Measurements from ENCODE around the gene ARHGAP10. TPM values are rescaled to one million over a fixed set of nuclear protein-coding genes. Genes with fewer than 3 reads are reported as not detected.
"Not testable (repeated sequence)": the region's sequence is repeated elsewhere in the genome, so short reads cannot be mapped to it uniquely, and the experiment has no call there.

ARHGAP10 gene
- total and polyA plus RNA-seq, 12 donors, result 33.9 to 71.1 (median 60.7) TPM

DNA sequence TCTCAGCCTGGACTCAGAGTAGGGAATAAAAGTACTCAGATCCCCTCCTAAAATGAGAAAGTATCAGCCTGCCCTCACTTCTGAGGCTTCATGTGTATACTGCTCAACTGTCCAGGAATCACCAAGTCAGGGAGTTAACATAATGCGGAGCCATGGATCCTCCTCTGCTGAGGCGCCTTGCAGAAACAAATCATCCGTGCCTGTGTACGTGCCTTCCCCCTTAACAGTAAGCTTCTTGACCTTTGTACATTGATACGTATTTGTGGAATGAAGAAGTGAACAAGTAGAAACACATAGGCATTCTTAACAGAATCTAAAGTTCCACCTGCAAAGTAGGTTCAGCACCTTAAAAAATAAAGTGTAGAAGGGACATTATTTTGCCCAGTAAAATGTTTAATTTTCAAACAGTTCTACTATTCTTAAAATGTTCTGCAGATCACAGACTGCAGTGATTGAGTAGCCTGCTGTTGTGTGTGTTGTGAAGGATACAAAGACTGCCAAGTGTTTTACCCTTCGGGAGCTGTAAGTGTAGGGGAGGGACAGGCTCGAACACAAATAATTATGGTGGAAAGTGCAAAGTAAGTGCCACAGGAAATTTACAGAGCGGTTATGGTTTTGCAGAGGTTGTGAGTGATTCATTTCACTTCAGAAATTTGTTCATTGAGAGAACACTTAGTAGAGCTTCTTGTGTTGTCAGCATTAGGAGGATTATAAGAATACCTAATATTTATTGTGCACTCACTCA, 61.9 kb downstream of the ARHGAP10 start:
- Histone ChIP-seq H3K27ac (peak overlapping the region in 8 of 10 donors; percentile 13 to 59 (median 42)), H3K4me1 (peaks cover 5 to 71% (median 42%) of the 10 kb centered on the region in 9 donors), H3K9me3 (no peaks in the 10 kb centered on the region), H3K27me3 (no peaks in the 10 kb centered on the region), H3K36me3 (no peaks in the 10 kb centered on the region), H3K4me3 (no peak overlapping the region)
- intact Hi-C loops (cut with DNase I), result no loop called here
- ATAC-seq (peak in 3 of 8 donors; percentile 15 to 27 (median 21)), DNase-seq (no peak)
- TF ChIP-seq, protein P1, sequence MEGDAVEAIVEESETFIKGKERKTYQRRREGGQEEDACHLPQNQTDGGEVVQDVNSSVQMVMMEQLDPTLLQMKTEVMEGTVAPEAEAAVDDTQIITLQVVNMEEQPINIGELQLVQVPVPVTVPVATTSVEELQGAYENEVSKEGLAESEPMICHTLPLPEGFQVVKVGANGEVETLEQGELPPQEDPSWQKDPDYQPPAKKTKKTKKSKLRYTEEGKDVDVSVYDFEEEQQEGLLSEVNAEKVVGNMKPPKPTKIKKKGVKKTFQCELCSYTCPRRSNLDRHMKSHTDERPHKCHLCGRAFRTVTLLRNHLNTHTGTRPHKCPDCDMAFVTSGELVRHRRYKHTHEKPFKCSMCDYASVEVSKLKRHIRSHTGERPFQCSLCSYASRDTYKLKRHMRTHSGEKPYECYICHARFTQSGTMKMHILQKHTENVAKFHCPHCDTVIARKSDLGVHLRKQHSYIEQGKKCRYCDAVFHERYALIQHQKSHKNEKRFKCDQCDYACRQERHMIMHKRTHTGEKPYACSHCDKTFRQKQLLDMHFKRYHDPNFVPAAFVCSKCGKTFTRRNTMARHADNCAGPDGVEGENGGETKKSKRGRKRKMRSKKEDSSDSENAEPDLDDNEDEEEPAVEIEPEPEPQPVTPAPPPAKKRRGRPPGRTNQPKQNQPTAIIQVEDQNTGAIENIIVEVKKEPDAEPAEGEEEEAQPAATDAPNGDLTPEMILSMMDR (IDR thresholded peaks at IDR 0.05), result no peak
- 43 to 55% methylated on average over 8 of the region's 8 CpGs for WGBS, 2 donors

DNA sequence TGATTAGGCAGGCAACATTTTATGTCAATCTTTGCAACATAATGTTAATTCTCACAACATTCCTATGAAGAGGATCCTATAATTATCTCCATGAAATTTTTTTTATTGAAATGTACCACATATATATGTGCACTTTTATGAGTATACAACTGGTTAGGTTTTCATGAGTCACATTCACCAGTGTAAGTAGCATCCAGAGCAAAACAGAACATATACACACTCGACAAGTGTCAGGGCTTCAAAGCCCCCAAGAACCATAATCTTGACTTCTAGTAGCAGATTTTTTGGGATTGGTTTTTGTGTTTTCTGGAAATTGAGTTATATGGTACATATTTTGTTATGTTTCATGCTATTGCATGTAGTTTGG, 62.4 kb downstream of the ARHGAP10 start:
- 93 to 97% methylated on average over 1 of the region's 1 CpG for WGBS, 2 donors
- TF ChIP-seq, protein P1 (IDR thresholded peaks at IDR 0.05), result no peak
- no peaks in the 10 kb centered on the region for H3K9me3 ChIP-seq
- no peaks in the 10 kb centered on the region for H3K27me3 ChIP-seq
- H3K27ac ChIP-seq, result peak overlapping the region in 6 of 10 donors; percentile 34 to 59 (median 46)
- no peaks in the 10 kb centered on the region for H3K36me3 ChIP-seq
- DNase-seq, result no peak
- no peak overlapping the region for H3K4me3 ChIP-seq
- ATAC-seq, result no peak
- peaks cover 8 to 71% (median 42%) of the 10 kb centered on the region in 9 donors for H3K4me1 ChIP-seq
- intact Hi-C loops (cut with DNase I), result no loop called here

DNA sequence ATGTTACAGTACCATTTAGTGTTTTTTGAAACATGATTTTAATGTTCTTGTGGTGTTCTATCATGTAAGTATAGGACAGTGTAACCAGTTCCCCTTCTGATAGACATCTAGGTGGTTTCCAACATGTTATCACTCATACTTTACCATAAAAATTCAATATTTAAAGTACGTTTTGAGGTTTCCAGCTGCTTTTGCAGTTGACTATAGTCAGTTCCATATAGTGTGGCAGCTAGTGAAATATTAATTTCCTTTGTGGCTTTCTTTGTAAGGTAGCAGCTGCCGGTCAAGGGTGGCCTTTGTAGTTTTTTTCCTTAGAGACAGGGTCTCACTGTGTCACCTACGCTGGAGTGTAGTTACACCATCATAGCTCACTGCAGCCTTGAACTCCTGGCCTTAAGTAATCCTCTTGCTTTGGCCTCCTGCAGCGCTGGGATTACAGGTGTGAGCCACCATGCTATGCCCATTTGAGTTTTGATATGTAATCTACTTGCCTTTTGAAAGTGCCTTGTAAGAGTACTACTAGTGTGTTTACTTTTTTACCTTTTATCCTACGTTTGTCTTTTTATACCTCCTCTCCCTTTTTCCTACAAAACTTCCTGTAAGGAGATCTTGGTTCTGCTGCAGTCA, 63.0 kb downstream of the ARHGAP10 start:
- H3K27ac ChIP-seq, result no peak overlapping the region
- WGBS, 2 donors, result 69 to 80% methylated on average over 5 of the region's 5 CpGs

DNA sequence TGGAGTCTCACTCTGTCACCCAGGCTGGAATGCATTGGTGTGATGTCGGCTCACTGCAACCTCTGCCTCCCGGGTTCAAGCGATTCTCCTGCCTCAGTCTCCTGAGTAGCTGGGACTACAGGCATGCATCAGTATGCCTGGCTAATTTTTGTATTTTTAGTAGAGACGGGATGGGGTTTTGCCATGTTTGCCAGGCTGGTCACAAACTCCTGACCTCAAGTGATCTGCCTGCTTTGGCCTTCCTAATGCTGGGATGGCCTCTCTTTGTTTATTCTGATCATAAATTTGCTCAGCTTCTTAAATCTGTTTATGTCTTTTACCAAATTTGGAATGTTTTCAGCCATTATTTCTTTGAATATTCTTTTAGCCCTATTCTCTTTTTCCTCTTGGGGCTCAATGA, 67.2 kb downstream of the ARHGAP10 start:
- H3K27ac ChIP-seq, result peak overlapping the region in 6 of 10 donors; percentile 3 to 60 (median 32)
- ATAC-seq, result not testable (repeated sequence)

More for the DNA sequence above, 63.0 kb downstream of the ARHGAP10 start:
- H3K36me3 ChIP-seq, result no peaks in the 10 kb centered on the region
- H3K4me3 ChIP-seq, result no peak overlapping the region
- DNase-seq (no peak), ATAC-seq (no peak)
- intact Hi-C loops (cut with DNase I), result no loop called here
- H3K9me3 ChIP-seq, result no peaks in the 10 kb centered on the region
- TF ChIP-seq, protein P1 (IDR thresholded peaks at IDR 0.05), result no peak
- no peaks in the 10 kb centered on the region for H3K27me3 ChIP-seq
- H3K4me1 ChIP-seq, result peaks cover 8 to 71% (median 43%) of the 10 kb centered on the region in 9 donors

More for the DNA sequence above, 67.2 kb downstream of the ARHGAP10 start:
- H3K4me1 ChIP-seq, result peaks cover 3 to 70% (median 38%) of the 10 kb centered on the region in 9 donors
- H3K27me3 ChIP-seq; DNase-seq; H3K36me3 ChIP-seq; H3K4me3 ChIP-seq; H3K9me3 ChIP-seq; intact Hi-C loops (cut with DNase I): not testable (repeated sequence)
- WGBS, 2 donors, result 79 to 85% methylated on average over 4 of the region's 4 CpGs
